GM12878 (cell line): ENCODE measurements around the gene RBL2. TPM values are rescaled to one million over a fixed set of nuclear protein-coding genes. Genes with fewer than 3 reads are reported as not detected.

Experiments
- CHD1 ChIP-seq: IDR thresholded peaks from 2 replicates; pipeline ENCODE4 v1.6.1; 2012; ENCODE audit warnings: low read depth, low read length, improper control_type of control experiment
- CREM ChIP-seq: IDR thresholded peaks from 2 replicates; pipeline ENCODE4 v1.6.1; 2014; ENCODE audit warnings: antibody characterized with exemption, low read depth
- TCF3 ChIP-seq: IDR thresholded peaks from 2 replicates; pipeline ENCODE4 v1.6.1; 2012; ENCODE audit warnings: low read depth, mild to moderate bottlenecking, low read length, borderline replicate concordance; ENCODE audit not compliant: insufficient read depth
- ZNF274 ChIP-seq: IDR thresholded peaks from one replicate; pipeline ENCODE4 v1.8.0; 2011; ENCODE audit not compliant: insufficient read length, insufficient read depth
- polyA plus RNA-seq, 11 experiments: library from polyadenylated mRNA; depleted of rRNA in 4 of 11; unstranded in 6 of 11; stranded (reverse) in 5 of 11; fragments of >200 nt; fragmentation: Nextera tagmentation in 4 of 11; fragmentation: Illumina TruSeq in 1 of 11; extraction: Ambion mirVana in 4 of 11; extraction: Trizol in 1 of 11; gene quantifications; 1 replicate in 1 of 11; 2 replicates in 10 of 11; pipeline versions ENCODE4 v1.2.1 to v1.2.3, GENCODE V29; 2011 to 2016; ENCODE audit warnings: inconsistent platforms in 2 of 11, missing spikeins in 2 of 11, low read depth in 1 of 11
- total RNA-seq, 4 experiments: library from RNA; depleted of rRNA in 3 of 4; stranded (reverse); fragments of >200 nt in 3 of 4; fragmentation: Illumina TruSeq in 1 of 4; extraction: Trizol in 1 of 4; gene quantifications; 2 replicates each; pipeline versions ENCODE4 v1.2.1 to v1.2.3, GENCODE V29; 2013 to 2021
- TF ChIP-seq, protein P1 (sequence below): fragments of 450-650 bp; formaldehyde crosslinking; IDR thresholded peaks from 2 replicates; pipeline ENCODE4 v1.4.0; 2022; ENCODE audit warnings: mild to moderate bottlenecking, moderate library complexity
- TF ChIP-seq, protein P2 (sequence below): fragments of 450-650 bp; IDR thresholded peaks from 2 replicates; pipeline ENCODE4 v1.6.1; 2017; ENCODE audit warnings: mild to moderate bottlenecking, moderate library complexity
- TF ChIP-seq, protein P3 (sequence below): fragments of 450-650 bp; IDR thresholded peaks from 2 replicates; pipeline ENCODE4 v1.6.1; 2016; ENCODE audit warnings: mild to moderate bottlenecking

The RBL2 gene
- total and polyA plus RNA-seq, 10 of the 15 experiments (the other 5 are each of a cell fraction or from before 2014, with no cell fraction given) = 10.0 to 107 (median 39.0) TPM

DNA sequence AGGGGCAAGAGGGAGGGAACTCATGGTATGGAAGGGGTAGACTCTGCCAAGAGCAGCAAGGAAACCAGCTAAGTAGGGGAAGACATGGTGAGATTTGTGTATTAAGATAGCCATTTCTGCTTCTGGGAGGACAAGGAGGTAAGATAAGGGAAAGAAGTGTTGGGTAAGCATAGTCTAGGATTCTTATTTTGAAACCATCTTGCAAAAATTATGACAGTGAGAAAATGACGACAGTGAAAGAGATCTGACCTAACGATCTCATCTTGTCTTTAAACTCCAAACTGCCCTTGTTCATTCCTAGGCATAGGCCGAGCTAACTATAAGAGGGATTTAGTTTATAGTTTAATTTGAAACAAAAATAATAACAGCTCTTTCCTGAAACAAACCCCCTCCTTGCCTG lies 5.6 kb upstream of the RBL2 start (continued):
- TF ChIP-seq, protein P1, sequence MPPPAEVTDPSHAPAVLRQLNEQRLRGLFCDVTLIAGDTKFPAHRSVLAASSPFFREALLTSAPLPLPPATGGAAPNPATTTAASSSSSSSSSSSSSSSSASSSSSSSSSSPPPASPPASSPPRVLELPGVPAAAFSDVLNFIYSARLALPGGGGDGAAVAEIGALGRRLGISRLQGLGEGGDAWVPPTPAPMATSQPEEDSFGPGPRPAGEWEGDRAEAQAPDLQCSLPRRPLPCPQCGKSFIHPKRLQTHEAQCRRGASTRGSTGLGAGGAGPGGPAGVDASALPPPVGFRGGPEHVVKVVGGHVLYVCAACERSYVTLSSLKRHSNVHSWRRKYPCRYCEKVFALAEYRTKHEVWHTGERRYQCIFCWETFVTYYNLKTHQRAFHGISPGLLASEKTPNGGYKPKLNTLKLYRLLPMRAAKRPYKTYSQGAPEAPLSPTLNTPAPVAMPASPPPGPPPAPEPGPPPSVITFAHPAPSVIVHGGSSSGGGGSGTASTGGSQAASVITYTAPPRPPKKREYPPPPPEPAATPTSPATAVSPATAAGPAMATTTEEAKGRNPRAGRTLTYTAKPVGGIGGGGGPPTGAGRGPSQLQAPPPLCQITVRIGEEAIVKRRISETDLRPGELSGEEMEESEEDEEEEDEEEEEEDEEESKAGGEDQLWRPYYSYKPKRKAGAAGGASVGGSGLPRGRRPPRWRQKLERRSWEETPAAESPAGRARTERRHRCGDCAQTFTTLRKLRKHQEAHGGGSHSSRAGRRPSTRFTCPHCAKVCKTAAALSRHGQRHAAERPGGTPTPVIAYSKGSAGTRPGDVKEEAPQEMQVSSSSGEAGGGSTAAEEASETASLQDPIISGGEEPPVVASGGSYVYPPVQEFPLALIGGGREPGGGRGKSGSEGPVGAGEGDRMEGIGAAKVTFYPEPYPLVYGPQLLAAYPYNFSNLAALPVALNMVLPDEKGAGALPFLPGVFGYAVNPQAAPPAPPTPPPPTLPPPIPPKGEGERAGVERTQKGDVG (CRISPR knock-in tag) = no peak
- no peak for TF ChIP-seq CHD1
- no peak for TF ChIP-seq TCF3
- TF ChIP-seq CREM = no peak
- TF ChIP-seq, protein P2, sequence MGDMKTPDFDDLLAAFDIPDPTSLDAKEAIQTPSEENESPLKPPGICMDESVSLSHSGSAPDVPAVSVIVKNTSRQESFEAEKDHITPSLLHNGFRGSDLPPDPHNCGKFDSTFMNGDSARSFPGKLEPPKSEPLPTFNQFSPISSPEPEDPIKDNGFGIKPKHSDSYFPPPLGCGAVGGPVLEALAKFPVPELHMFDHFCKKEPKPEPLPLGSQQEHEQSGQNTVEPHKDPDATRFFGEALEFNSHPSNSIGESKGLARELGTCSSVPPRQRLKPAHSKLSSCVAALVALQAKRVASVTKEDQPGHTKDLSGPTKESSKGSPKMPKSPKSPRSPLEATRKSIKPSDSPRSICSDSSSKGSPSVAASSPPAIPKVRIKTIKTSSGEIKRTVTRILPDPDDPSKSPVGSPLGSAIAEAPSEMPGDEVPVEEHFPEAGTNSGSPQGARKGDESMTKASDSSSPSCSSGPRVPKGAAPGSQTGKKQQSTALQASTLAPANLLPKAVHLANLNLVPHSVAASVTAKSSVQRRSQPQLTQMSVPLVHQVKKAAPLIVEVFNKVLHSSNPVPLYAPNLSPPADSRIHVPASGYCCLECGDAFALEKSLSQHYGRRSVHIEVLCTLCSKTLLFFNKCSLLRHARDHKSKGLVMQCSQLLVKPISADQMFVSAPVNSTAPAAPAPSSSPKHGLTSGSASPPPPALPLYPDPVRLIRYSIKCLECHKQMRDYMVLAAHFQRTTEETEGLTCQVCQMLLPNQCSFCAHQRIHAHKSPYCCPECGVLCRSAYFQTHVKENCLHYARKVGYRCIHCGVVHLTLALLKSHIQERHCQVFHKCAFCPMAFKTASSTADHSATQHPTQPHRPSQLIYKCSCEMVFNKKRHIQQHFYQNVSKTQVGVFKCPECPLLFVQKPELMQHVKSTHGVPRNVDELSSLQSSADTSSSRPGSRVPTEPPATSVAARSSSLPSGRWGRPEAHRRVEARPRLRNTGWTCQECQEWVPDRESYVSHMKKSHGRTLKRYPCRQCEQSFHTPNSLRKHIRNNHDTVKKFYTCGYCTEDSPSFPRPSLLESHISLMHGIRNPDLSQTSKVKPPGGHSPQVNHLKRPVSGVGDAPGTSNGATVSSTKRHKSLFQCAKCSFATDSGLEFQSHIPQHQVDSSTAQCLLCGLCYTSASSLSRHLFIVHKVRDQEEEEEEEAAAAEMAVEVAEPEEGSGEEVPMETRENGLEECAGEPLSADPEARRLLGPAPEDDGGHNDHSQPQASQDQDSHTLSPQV = no peak
- TF ChIP-seq ZNF274 = no peak
- TF ChIP-seq, protein P3, sequence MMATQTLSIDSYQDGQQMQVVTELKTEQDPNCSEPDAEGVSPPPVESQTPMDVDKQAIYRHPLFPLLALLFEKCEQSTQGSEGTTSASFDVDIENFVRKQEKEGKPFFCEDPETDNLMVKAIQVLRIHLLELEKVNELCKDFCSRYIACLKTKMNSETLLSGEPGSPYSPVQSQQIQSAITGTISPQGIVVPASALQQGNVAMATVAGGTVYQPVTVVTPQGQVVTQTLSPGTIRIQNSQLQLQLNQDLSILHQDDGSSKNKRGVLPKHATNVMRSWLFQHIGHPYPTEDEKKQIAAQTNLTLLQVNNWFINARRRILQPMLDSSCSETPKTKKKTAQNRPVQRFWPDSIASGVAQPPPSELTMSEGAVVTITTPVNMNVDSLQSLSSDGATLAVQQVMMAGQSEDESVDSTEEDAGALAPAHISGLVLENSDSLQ = no peak
